Measurements from ENCODE around the gene FRMPD4. TPM values are rescaled to one million over a fixed set of nuclear protein-coding genes. Genes with fewer than 3 reads are reported as not detected.
"Not testable (repeated sequence)": the region's sequence is repeated elsewhere in the genome, so short reads cannot be mapped to it uniquely, and the experiment has no call there.

FRMPD4 gene
- total RNA-seq, 2 experiments from 2014 or later, result not detected

DNA sequence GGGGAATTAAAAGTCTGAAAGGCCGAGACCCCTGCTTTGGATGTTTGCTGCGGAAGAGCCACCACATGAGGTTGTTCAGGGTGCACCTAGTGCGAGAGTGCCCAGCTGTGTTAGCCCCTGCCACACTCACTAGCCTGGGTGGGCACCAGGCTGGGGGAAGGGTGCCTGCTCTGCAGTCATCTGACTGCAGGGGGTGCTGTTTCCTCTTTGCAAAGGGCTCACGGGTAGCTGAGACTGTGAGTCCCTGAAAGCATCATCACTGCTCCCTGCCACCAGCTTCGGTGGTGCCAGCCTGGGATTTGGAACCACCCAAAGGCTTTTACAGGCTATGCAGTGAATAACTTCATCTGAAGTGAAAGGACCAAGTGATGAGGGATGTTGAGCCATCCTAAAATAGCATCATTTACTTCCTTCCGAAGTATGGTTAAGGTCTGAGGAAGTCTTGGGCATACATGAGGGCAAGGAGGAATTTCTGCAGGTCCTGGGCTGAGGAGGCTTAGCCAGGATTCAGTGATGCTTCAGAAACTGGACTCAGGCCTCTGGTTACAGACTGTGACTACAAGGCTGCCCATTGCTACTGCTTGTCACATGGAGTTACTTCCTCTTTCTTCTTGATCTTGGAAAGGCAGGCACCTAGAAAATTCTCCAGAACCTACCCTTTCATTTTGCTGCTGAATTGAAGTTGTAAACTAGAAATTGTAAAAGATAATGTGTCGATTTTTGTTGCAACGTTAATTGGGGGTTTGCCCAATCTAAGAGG is 359.7 kb downstream of the FRMPD4 start:
- Mint-ChIP-seq H3K4me1 (no peaks in the 10 kb centered on the region), H3K4me3 (no peak overlapping the region), H3K36me3 (no peaks in the 10 kb centered on the region), H3K27ac (no peak overlapping the region), H3K9me3 (no peaks in the 10 kb centered on the region), H3K27me3 (no peaks in the 10 kb centered on the region)
- no peak for DNase-seq

GRCh38 chrX:12505127-12505526 is 366.9 kb downstream of the FRMPD4 start:
- H3K36me3 Mint-ChIP-seq, result no peaks in the 10 kb centered on the region
- H3K4me3 Mint-ChIP-seq, result no peak overlapping the region
- DNase-seq, result no peak
- no peaks in the 10 kb centered on the region for H3K4me1 Mint-ChIP-seq
- no peak overlapping the region for H3K27ac Mint-ChIP-seq
- H3K9me3 Mint-ChIP-seq, result no peaks in the 10 kb centered on the region
- H3K27me3 Mint-ChIP-seq, result no peaks in the 10 kb centered on the region

- not testable (repeated sequence) for H3K27me3 Mint-ChIP-seq, H3K36me3 Mint-ChIP-seq, DNase-seq, H3K27ac Mint-ChIP-seq, H3K4me1 Mint-ChIP-seq, H3K4me3 Mint-ChIP-seq
- H3K9me3 Mint-ChIP-seq, result peaks cover 11% of the 10 kb centered on the region
Observed at GRCh38 chrX:12515384-12515783, 377.1 kb downstream of the FRMPD4 start.

GRCh38 chrX:12526306-12526705 is 388.0 kb downstream of the FRMPD4 start:
- no peaks in the 10 kb centered on the region for H3K9me3 Mint-ChIP-seq
- no peak overlapping the region for H3K27ac Mint-ChIP-seq
- no peaks in the 10 kb centered on the region for H3K27me3 Mint-ChIP-seq
- H3K4me3 Mint-ChIP-seq, result no peak overlapping the region
- no peaks in the 10 kb centered on the region for H3K4me1 Mint-ChIP-seq
- no peaks in the 10 kb centered on the region for H3K36me3 Mint-ChIP-seq
- no peak for DNase-seq

- not testable (repeated sequence) for DNase-seq, H3K27ac Mint-ChIP-seq, H3K27me3 Mint-ChIP-seq, H3K36me3 Mint-ChIP-seq, H3K4me3 Mint-ChIP-seq, H3K9me3 Mint-ChIP-seq, H3K4me1 Mint-ChIP-seq
Observed at GRCh38 chrX:12538096-12538495, 399.8 kb downstream of the FRMPD4 start.

- not testable (repeated sequence) for H3K36me3 Mint-ChIP-seq, H3K9me3 Mint-ChIP-seq, H3K4me1 Mint-ChIP-seq, H3K27me3 Mint-ChIP-seq, H3K27ac Mint-ChIP-seq, DNase-seq, H3K4me3 Mint-ChIP-seq
Observed at GRCh38 chrX:12542251-12542650, 404.0 kb downstream of the FRMPD4 start.

DNA sequence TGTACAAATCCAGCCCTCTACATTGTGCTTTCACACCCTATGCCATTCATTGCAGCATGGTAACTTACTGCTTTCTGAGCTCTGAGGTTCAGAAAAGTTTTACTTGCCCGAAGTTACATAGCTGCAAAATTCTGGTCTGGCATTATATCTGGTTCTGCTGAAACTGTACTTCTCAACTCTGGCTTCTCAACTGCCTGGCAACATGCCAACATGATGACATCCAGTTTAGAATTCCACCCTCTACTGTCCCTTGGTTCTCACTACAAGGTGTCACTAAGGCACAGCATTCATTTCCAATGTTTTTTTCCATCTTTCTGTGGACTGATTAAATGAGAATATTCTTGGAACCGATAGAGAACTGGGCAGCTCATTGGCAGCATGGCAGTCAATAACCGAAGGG is 410.1 kb downstream of the FRMPD4 start:
- no peaks in the 10 kb centered on the region for H3K9me3 Mint-ChIP-seq
- no peaks in the 10 kb centered on the region for H3K4me1 Mint-ChIP-seq
- no peak overlapping the region for H3K27ac Mint-ChIP-seq
- H3K27me3 Mint-ChIP-seq, result no peaks in the 10 kb centered on the region
- no peak overlapping the region for H3K4me3 Mint-ChIP-seq
- H3K36me3 Mint-ChIP-seq, result no peaks in the 10 kb centered on the region
- DNase-seq, result no peak

DNA sequence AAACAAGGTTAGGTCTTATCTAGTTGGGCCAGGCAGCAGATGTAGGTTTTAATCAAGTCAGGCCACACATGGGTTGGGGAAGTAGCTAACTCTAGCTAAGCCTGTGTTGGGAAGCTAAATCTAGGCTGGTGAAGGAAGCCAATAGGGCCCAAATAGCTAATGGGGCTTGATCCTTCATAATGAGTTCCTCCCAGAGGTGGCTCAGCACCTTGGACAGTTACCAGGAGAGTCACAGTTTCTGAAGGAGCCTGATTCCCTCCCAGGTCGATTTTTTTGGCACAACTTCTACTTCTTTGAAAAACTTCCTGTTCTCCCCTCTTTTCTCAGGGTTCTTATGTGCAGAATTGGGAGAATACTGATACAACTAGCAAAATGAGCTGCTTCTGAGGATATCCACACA is 410.5 kb downstream of the FRMPD4 start:
- Mint-ChIP-seq H3K4me1 (no peaks in the 10 kb centered on the region), H3K9me3 (no peaks in the 10 kb centered on the region), H3K36me3 (no peaks in the 10 kb centered on the region), H3K4me3 (no peak overlapping the region), H3K27ac (no peak overlapping the region), H3K27me3 (no peaks in the 10 kb centered on the region)
- no peak for DNase-seq

DNA sequence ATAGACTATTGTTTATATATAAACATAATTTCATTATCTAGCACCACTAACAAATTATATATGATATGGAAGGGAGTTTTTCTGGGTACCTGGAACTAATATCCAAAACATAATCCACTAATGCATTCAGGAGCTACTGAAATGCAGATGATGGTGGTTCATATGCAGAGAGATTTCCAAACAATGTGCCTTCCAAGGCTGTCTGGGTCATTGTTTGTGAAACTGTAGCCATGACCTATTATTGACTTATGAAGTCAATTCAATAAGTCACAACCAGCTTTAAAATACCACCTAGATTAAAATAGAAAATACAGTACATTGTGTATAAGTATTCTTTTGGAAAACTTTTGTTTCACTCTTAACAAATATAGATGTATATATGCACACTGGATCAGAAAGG is 415.9 kb downstream of the FRMPD4 start:
- H3K4me3 Mint-ChIP-seq, result no peak overlapping the region
- no peak overlapping the region for H3K27ac Mint-ChIP-seq
- H3K4me1 Mint-ChIP-seq, result no peaks in the 10 kb centered on the region
- H3K27me3 Mint-ChIP-seq, result no peaks in the 10 kb centered on the region
- DNase-seq, result no peak
- no peaks in the 10 kb centered on the region for H3K9me3 Mint-ChIP-seq
- H3K36me3 Mint-ChIP-seq, result no peaks in the 10 kb centered on the region

- H3K9me3 Mint-ChIP-seq, result no peaks in the 10 kb centered on the region
- no peak overlapping the region for H3K4me3 Mint-ChIP-seq
- no peaks in the 10 kb centered on the region for H3K36me3 Mint-ChIP-seq
- no peak for DNase-seq
- no peaks in the 10 kb centered on the region for H3K27me3 Mint-ChIP-seq
- H3K4me1 Mint-ChIP-seq, result no peaks in the 10 kb centered on the region
- no peak overlapping the region for H3K27ac Mint-ChIP-seq
Observed at GRCh38 chrX:12563121-12563520, 424.8 kb downstream of the FRMPD4 start.

DNA sequence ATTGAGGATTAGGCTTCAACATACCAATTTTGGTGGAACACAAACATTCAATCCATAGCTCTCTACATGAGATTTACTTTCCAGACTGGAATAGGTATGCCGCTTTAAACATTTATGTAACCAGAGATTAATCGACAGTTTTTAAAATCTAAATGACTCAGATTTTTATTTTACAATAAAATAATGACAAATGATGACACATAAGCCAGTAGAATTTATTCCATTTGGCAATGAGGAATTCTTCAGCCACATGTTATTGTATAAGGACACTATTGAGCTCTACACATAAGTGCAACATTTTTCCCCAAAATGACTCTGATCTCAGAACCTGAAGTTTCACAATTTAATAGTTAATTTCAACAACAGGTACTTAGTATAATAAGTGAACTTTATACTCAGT is 425.9 kb downstream of the FRMPD4 start:
- Mint-ChIP-seq H3K4me1 (no peaks in the 10 kb centered on the region), H3K27ac (no peak overlapping the region), H3K4me3 (no peak overlapping the region), H3K36me3 (no peaks in the 10 kb centered on the region), H3K9me3 (no peaks in the 10 kb centered on the region), H3K27me3 (no peaks in the 10 kb centered on the region)
- DNase-seq, result no peak

DNA sequence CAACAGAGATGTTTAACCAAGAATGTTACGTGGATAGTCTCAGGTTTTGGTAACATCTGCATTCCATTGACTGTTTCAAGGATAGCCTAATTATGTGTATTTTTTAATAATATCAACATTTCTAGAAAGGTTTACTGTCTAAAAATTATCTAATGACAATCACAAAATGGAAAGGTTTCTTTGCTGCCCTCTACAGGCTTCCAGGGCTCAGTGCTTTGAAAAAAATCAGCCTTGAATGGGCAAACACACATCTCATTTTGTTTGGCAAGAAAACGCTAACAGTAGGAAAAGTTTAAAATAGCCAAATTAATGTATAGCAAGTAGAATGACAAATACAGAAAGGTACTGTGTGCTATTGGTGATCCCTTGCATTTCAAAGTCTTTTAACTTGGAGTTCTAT is 429.6 kb downstream of the FRMPD4 start:
- H3K9me3 Mint-ChIP-seq, result no peaks in the 10 kb centered on the region
- H3K36me3 Mint-ChIP-seq, result no peaks in the 10 kb centered on the region
- H3K27me3 Mint-ChIP-seq, result no peaks in the 10 kb centered on the region
- H3K4me3 Mint-ChIP-seq, result no peak overlapping the region
- H3K27ac Mint-ChIP-seq, result no peak overlapping the region
- no peaks in the 10 kb centered on the region for H3K4me1 Mint-ChIP-seq
- no peak for DNase-seq

- Mint-ChIP-seq H3K27me3 (no peaks in the 10 kb centered on the region), H3K36me3 (no peaks in the 10 kb centered on the region), H3K4me1 (no peaks in the 10 kb centered on the region), H3K9me3 (no peaks in the 10 kb centered on the region), H3K4me3 (no peak overlapping the region), H3K27ac (no peak overlapping the region)
- DNase-seq, result no peak
Observed at GRCh38 chrX:12570859-12571501, 432.7 kb downstream of the FRMPD4 start.

GRCh38 chrX:12579311-12579710 is 441.0 kb downstream of the FRMPD4 start:
- no peaks in the 10 kb centered on the region for H3K4me1 Mint-ChIP-seq

GRCh38 chrX:12580548-12580947 is 442.3 kb downstream of the FRMPD4 start:
- no peaks in the 10 kb centered on the region for H3K27me3 Mint-ChIP-seq
- no peaks in the 10 kb centered on the region for H3K36me3 Mint-ChIP-seq
- H3K4me1 Mint-ChIP-seq, result no peaks in the 10 kb centered on the region
- no peaks in the 10 kb centered on the region for H3K9me3 Mint-ChIP-seq
- H3K4me3 Mint-ChIP-seq, result no peak overlapping the region
- no peak for DNase-seq
- H3K27ac Mint-ChIP-seq, result no peak overlapping the region

More at GRCh38 chrX:12579311-12579710, 441.0 kb downstream of the FRMPD4 start:
- H3K36me3 Mint-ChIP-seq, result no peaks in the 10 kb centered on the region
- H3K4me3 Mint-ChIP-seq, result no peak overlapping the region
- DNase-seq, result no peak
- no peak overlapping the region for H3K27ac Mint-ChIP-seq
- no peaks in the 10 kb centered on the region for H3K9me3 Mint-ChIP-seq
- no peaks in the 10 kb centered on the region for H3K27me3 Mint-ChIP-seq

GRCh38 chrX:12581546-12581945 is 443.3 kb downstream of the FRMPD4 start:
- H3K4me1 Mint-ChIP-seq, result no peaks in the 10 kb centered on the region
- H3K36me3 Mint-ChIP-seq, result no peaks in the 10 kb centered on the region
- H3K27ac Mint-ChIP-seq, result no peak overlapping the region
- no peaks in the 10 kb centered on the region for H3K9me3 Mint-ChIP-seq
- no peak overlapping the region for H3K4me3 Mint-ChIP-seq
- no peaks in the 10 kb centered on the region for H3K27me3 Mint-ChIP-seq
- DNase-seq, result no peak

Measured in activated naive CD8-positive, alpha-beta T cell treated with anti-CD3 and anti-CD28 coated beads for 36 hours (primary cell).